Keratinocyte (primary cell): ENCODE data around the gene NTNG1. TPM values are rescaled to one million over a fixed set of nuclear protein-coding genes. Genes with fewer than 3 reads are reported as not detected.

Experiments
- DNase-seq: peaks from one replicate; pipeline ENCODE4 v3.0.0-alpha.2; 2011; ENCODE audit warnings: low read depth, missing footprints, low spot score
- FAIRE-seq: peaks from 2 replicates; lab custom pipeline; 2011; peaks lifted over from hg19 to GRCh38; lab: Jason Lieb, UNC
- H2AFZ ChIP-seq: 2 replicates; pipeline ENCODE4 v1.6.0; 2012; ENCODE audit warnings: low read length, control low read depth, inconsistent platforms; ENCODE audit not compliant: control insufficient read depth
- H3K27ac ChIP-seq: 2 replicates; pipeline ENCODE4 v1.5.1; 2011; ENCODE audit warnings: low read length; ENCODE audit not compliant: control insufficient read depth, insufficient read depth
- H3K27me3 ChIP-seq: 3 replicates; pipeline ENCODE4 v1.6.0; 2011; ENCODE audit warnings: low read length; ENCODE audit not compliant: control insufficient read depth, insufficient read depth; ENCODE audit errors: extremely low read depth
- H3K36me3 ChIP-seq, 2 experiments: 2 replicates in 1 of 2; 3 replicates in 1 of 2; pipeline ENCODE4 v1.5.1; 2011; ENCODE audit warnings: low read length in 2 of 2, mild to moderate bottlenecking in 1 of 2; ENCODE audit not compliant: control insufficient read depth in 2 of 2, insufficient read depth in 2 of 2; ENCODE audit errors: extremely low read depth in 1 of 2
- H3K4me1 ChIP-seq: 3 replicates; pipeline ENCODE4 v1.5.1; 2011; ENCODE audit warnings: low read length; ENCODE audit not compliant: control insufficient read depth, insufficient read depth; ENCODE audit errors: extremely low read depth
- H3K4me2 ChIP-seq: 3 replicates; pipeline ENCODE4 v1.6.0; 2011; ENCODE audit warnings: low read depth, low read length; ENCODE audit not compliant: control insufficient read depth, insufficient read depth; ENCODE audit errors: extremely low read depth
- H3K4me3 ChIP-seq, 3 experiments: fragments of 200-600 bp in 1 of 3; sonication (generic) in 1 of 3; 2 replicates in 2 of 3; 3 replicates in 1 of 3; pipeline ENCODE4 v1.5.1; 2011 to 2016; ENCODE audit warnings: low read length in 3 of 3, mild to moderate bottlenecking in 3 of 3, control low read depth in 2 of 3, inconsistent platforms in 1 of 3, low read depth in 1 of 3, mixed read lengths in 1 of 3, mixed run types in 1 of 3, moderate library complexity in 1 of 3; ENCODE audit not compliant: control insufficient read depth in 2 of 3, insufficient read depth in 2 of 3; ENCODE audit errors: extremely low read depth in 1 of 3
- H3K79me2 ChIP-seq: 2 replicates; pipeline ENCODE4 v1.6.0; 2012; ENCODE audit warnings: low read length; ENCODE audit not compliant: control insufficient read depth, insufficient read depth
- H3K9ac ChIP-seq: 3 replicates; pipeline ENCODE4 v1.6.0; 2011; ENCODE audit warnings: low read length; ENCODE audit not compliant: control insufficient read depth, insufficient read depth; ENCODE audit errors: extremely low read depth
- H3K9me1 ChIP-seq: 3 replicates; pipeline ENCODE4 v1.6.0; 2011; ENCODE audit warnings: low read length; ENCODE audit not compliant: control insufficient read depth, insufficient read depth; ENCODE audit errors: extremely low read depth
- H3K9me3 ChIP-seq: 2 replicates; pipeline ENCODE4 v1.5.1; 2012; ENCODE audit warnings: low read depth, low read length; ENCODE audit not compliant: control insufficient read depth
- H4K20me1 ChIP-seq: 3 replicates; pipeline ENCODE4 v1.6.0; 2011; ENCODE audit warnings: low read length; ENCODE audit not compliant: control insufficient read depth, insufficient read depth; ENCODE audit errors: extremely low read depth
- CTCF ChIP-seq, 3 experiments: IDR thresholded peaks in 1 of 3; conservative IDR thresholded peaks in 1 of 3; optimal IDR thresholded peaks in 1 of 3; 2 replicates in 2 of 3; 3 replicates in 1 of 3; pipeline versions ENCODE3 to v1.5.1; 2011; ENCODE audit warnings: low read length in 3 of 3, mild to moderate bottlenecking in 3 of 3, moderate library complexity in 2 of 3, control low read depth in 1 of 3, inconsistent platforms in 1 of 3; ENCODE audit not compliant: insufficient read depth in 2 of 3; ENCODE audit errors: extremely low read depth in 1 of 3
- EZH2 ChIP-seq: IDR thresholded peaks from one replicate; pipeline ENCODE4 v1.6.1; 2012; ENCODE audit warnings: inconsistent platforms, mild to moderate bottlenecking, low read length, moderate library complexity
- dilution Hi-C: fragments of 300-500 bp; cut with MboI; formaldehyde crosslinking; loops from one replicate; pipeline ENCODE4 v1.7.0; 2020; ENCODE audit warnings: low sequenced_read_pairs; ENCODE audit not compliant: extremely low pct_ligation_motif_present
- polyA plus RNA-seq, 5 experiments: library from polyadenylated mRNA; depleted of rRNA in 3 of 5; stranded (reverse) in 3 of 5; stranded (forward) in 1 of 5; unstranded in 1 of 5; fragments of >200 nt; gene quantifications; 1 replicate in 1 of 5; 2 replicates in 3 of 5; 3 replicates in 1 of 5; pipeline versions ENCODE4 v1.2.1 to v1.2.3, GENCODE V29; 2011 to 2012; ENCODE audit warnings: missing spikeins in 2 of 5, low read depth in 1 of 5, low replicate concordance in 1 of 5

Gene NTNG1
- polyA plus RNA-seq, 1 donor (not counting 4 experiments of a cell fraction or from before 2014, with no cell fraction given) = 8.1 TPM

- no peak for DNase-seq
- FAIRE-seq = no peak
Observed at GRCh38 chr1:107342768-107343167, 201.9 kb downstream of the NTNG1 start.

GRCh38 chr1:107343601-107344000, 202.8 kb downstream of the NTNG1 start:
- H3K36me3 ChIP-seq = no peaks in the 10 kb centered on the region
- dilution Hi-C loops = no loop called here

More at GRCh38 chr1:107342768-107343167, 201.9 kb downstream of the NTNG1 start:
- no peaks in the 10 kb centered on the region for H3K4me1 ChIP-seq
- H3K36me3 ChIP-seq = no peaks in the 10 kb centered on the region
- dilution Hi-C loops = no loop called here
- H3K9ac ChIP-seq = no peak overlapping the region
- no peak overlapping the region for H2AFZ ChIP-seq
- H3K27ac ChIP-seq = no peak overlapping the region
- H3K4me2 ChIP-seq = no peak overlapping the region
- no peaks in the 10 kb centered on the region for H3K79me2 ChIP-seq
- H4K20me1 ChIP-seq = no peaks in the 10 kb centered on the region
- TF ChIP-seq CTCF (optimal IDR thresholded peaks at IDR 0.05 in 1 of 3, IDR thresholded peaks at IDR 0.05 in 1 of 3, conservative IDR thresholded peaks at IDR 0.05 in 1 of 3; ENCODE audit: extremely low read depth in 1 of 3, insufficient read depth in 2 of 3, low read length in 3 of 3) = no peak
- TF ChIP-seq EZH2 = no peak
- no peaks in the 10 kb centered on the region for H3K9me3 ChIP-seq
- H3K27me3 ChIP-seq = no peaks in the 10 kb centered on the region
- H3K9me1 ChIP-seq = no peaks in the 10 kb centered on the region
- no peak overlapping the region for H3K4me3 ChIP-seq

GRCh38 chr1:107344268-107344760, 203.5 kb downstream of the NTNG1 start:
- Histone ChIP-seq H3K4me1 (no peaks in the 10 kb centered on the region), H3K4me2 (no peak overlapping the region), H3K4me3 (no peak overlapping the region), H3K9me3 (no peaks in the 10 kb centered on the region), H3K27me3 (no peaks in the 10 kb centered on the region), H3K79me2 (no peaks in the 10 kb centered on the region), H3K36me3 (no peaks in the 10 kb centered on the region), H3K9ac (no peak overlapping the region), H2AFZ (no peak overlapping the region), H4K20me1 (no peaks in the 10 kb centered on the region), H3K9me1 (no peaks in the 10 kb centered on the region), H3K27ac (no peak overlapping the region)
- dilution Hi-C loops = no loop called here
- FAIRE-seq (no peak), DNase-seq (no peak)
- TF ChIP-seq EZH2 (no peak), CTCF (optimal IDR thresholded peaks at IDR 0.05 in 1 of 3, IDR thresholded peaks at IDR 0.05 in 1 of 3, conservative IDR thresholded peaks at IDR 0.05 in 1 of 3; ENCODE audit: extremely low read depth in 1 of 3, insufficient read depth in 2 of 3, low read length in 3 of 3) (no peak)

More at GRCh38 chr1:107343601-107344000, 202.8 kb downstream of the NTNG1 start:
- Histone ChIP-seq H3K4me3 (no peak overlapping the region), H3K27me3 (no peaks in the 10 kb centered on the region), H3K4me2 (no peak overlapping the region), H3K79me2 (no peaks in the 10 kb centered on the region), H4K20me1 (no peaks in the 10 kb centered on the region), H3K4me1 (no peaks in the 10 kb centered on the region), H3K9me3 (no peaks in the 10 kb centered on the region), H3K9me1 (no peaks in the 10 kb centered on the region), H3K9ac (no peak overlapping the region), H2AFZ (no peak overlapping the region), H3K27ac (no peak overlapping the region)
- no peak for TF ChIP-seq EZH2
- no peak for FAIRE-seq
- no peak for DNase-seq
